Breast epithelium (tissue), 4 donors: ENCODE results near the gene SMPX. TPM values are rescaled to one million over a fixed set of nuclear protein-coding genes. Genes with fewer than 3 reads are reported as not detected.

ENCODE experiments used
- DNase-seq, 2 donors: peaks; one replicate each; pipeline ENCODE4 v3.0.0-alpha.2; 2019; ENCODE audit warnings: low spot score in 2 of 2
- H3K27ac ChIP-seq, 2 donors: fragments of 200-600 bp; sonication (generic) in 1 of 2; one replicate each; pipeline ENCODE4 v1.5.1; 2016 to 2019; ENCODE audit warnings: mild to moderate bottlenecking in 1 of 2
- H3K27me3 ChIP-seq, 2 donors: fragments of 200-600 bp; sonication (generic) in 1 of 2; one replicate each; pipeline versions ENCODE4 v1.5.1 to v1.6.0; 2017 to 2019; ENCODE audit warnings: control low read depth in 1 of 2, mild to moderate bottlenecking in 1 of 2
- H3K36me3 ChIP-seq: fragments of 200-600 bp; one replicate; pipeline ENCODE4 v1.5.1; 2019
- H3K4me1 ChIP-seq, 2 donors: fragments of 200-600 bp; sonication (generic); one replicate each; pipeline ENCODE4 v1.5.1; 2016 to 2019; ENCODE audit warnings: control low read depth in 1 of 2
- H3K4me3 ChIP-seq, 3 donors: fragments of 200-600 bp; sonication (generic); 1 replicate in 2 of 3; 2 replicates in 1 of 3; pipeline ENCODE4 v1.5.1; 2016 to 2019; ENCODE audit warnings: mild to moderate bottlenecking in 3 of 3, moderate library complexity in 2 of 3
- H3K9me3 ChIP-seq, 2 donors: fragments of 200-600 bp; sonication (generic) in 1 of 2; one replicate each; pipeline ENCODE4 v1.5.1; 2016 to 2019; ENCODE audit warnings: control low read depth in 1 of 2
- POLR2A ChIP-seq: fragments of 450-650 bp; IDR thresholded peaks from one replicate; pipeline ENCODE4 v1.6.1; 2016; ENCODE audit warnings: antibody characterized with exemption, mild to moderate bottlenecking, moderate library complexity
- POLR2AphosphoS5 ChIP-seq, 3 donors: sonication (generic); formaldehyde crosslinking; IDR thresholded peaks; one replicate each; pipeline ENCODE4 v1.6.1; 2017; ENCODE audit warnings: antibody characterized with exemption in 3 of 3
- intact Hi-C: fragments of 100-400 bp; cut with DNase I; formaldehyde crosslinking; loops from one replicate; pipeline ENCODE4 v1.15.1; 2023; ENCODE audit warnings: low total_unique reads
- total RNA-seq, 3 donors: library from RNA; depleted of rRNA; stranded (reverse); fragments of >200 nt; gene quantifications; one replicate each; pipeline ENCODE4 v1.1.0, GENCODE V29; 2016
- TF ChIP-seq, protein P1 (sequence below), 3 donors: fragments of 450-650 bp; IDR thresholded peaks; one replicate each; pipeline ENCODE4 v1.5.1; 2016 to 2017; ENCODE audit warnings: antibody characterized with exemption in 3 of 3, mild to moderate bottlenecking in 3 of 3, moderate library complexity in 3 of 3

SMPX gene
- total RNA-seq, 3 donors from 2014 or later: 1.0 TPM; not detected in 2

DNA sequence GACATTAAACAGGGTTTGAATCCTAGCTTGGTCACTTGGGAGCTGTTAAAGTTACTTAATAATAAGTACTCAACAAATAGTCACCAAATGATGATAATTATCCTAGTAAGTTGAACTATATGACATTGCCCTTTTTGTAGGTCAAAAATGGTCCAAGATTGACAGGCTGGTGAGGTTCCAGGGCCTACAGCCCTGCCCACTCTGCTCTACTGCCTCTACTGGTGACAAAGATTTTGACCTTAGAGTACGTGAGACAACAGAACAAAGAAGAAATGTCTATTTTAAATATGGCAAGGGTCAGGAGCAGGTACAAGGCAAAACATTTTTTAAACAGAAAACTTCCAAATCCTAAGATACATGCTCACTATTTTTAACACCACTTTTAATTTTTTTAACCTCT lies 572 bp upstream of the SMPX start:
- Histone ChIP-seq H3K27ac (no peak overlapping the region), H3K27me3 (peaks cover 0 to 38% of the 10 kb centered on the region in 2 donors), H3K4me3 (no peak overlapping the region), H3K36me3 (no peaks in the 10 kb centered on the region), H3K4me1 (no peaks in the 10 kb centered on the region), H3K9me3 (no peaks in the 10 kb centered on the region)
- intact Hi-C loops: no loop called here
- TF ChIP-seq POLR2AphosphoS5 (IDR thresholded peaks at IDR 0.05): no peak
- TF ChIP-seq, protein P1, sequence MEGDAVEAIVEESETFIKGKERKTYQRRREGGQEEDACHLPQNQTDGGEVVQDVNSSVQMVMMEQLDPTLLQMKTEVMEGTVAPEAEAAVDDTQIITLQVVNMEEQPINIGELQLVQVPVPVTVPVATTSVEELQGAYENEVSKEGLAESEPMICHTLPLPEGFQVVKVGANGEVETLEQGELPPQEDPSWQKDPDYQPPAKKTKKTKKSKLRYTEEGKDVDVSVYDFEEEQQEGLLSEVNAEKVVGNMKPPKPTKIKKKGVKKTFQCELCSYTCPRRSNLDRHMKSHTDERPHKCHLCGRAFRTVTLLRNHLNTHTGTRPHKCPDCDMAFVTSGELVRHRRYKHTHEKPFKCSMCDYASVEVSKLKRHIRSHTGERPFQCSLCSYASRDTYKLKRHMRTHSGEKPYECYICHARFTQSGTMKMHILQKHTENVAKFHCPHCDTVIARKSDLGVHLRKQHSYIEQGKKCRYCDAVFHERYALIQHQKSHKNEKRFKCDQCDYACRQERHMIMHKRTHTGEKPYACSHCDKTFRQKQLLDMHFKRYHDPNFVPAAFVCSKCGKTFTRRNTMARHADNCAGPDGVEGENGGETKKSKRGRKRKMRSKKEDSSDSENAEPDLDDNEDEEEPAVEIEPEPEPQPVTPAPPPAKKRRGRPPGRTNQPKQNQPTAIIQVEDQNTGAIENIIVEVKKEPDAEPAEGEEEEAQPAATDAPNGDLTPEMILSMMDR (IDR thresholded peaks at IDR 0.05): no peak
- no peak for TF ChIP-seq POLR2A
- no peak for DNase-seq

DNA sequence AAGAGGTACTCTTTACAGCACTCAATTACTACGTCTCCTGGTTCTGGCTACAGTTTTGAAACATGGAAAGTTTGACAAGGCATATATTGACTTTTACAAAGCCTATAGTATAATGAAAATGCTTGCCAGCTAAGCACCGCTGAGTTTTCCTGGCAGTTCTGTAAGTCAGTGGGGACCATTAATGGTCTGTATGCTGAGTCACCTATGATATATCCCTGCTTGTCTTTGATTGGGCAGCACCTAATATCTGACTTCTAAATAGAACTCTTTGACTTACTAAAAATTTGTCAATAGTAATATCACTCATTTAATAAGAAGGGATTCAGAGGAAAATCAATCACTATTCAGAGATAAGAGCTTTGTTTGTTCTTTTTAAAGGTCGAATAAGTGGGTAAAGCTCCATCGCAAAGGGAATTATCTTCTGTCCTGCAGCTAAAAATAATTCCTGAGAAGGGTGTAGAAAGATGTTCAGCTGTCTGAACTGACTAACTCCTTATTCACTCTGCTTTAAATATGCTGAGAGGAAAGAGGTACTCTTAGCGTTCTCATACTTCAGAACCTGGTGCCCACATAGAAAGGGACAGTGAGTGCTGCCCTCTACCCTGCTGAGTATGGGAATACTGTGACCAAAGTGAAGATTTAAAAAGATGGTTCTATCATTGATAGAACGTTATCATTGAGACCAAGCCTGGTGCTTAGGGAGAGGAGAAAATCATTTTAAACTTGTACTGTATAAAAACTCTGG lies 959 bp downstream of the SMPX start:
- H3K9me3 ChIP-seq: no peaks in the 10 kb centered on the region
- no peak overlapping the region for H3K27ac ChIP-seq
- H3K36me3 ChIP-seq: no peaks in the 10 kb centered on the region
- H3K27me3 ChIP-seq: peaks cover 0 to 39% of the 10 kb centered on the region in 2 donors
- H3K4me1 ChIP-seq: no peaks in the 10 kb centered on the region
- intact Hi-C loops: no loop called here
- no peak for DNase-seq
- TF ChIP-seq POLR2A (no peak), POLR2AphosphoS5 (IDR thresholded peaks at IDR 0.05) (no peak)
- TF ChIP-seq, protein P1 (IDR thresholded peaks at IDR 0.05): no peak
- no peak overlapping the region for H3K4me3 ChIP-seq

DNA sequence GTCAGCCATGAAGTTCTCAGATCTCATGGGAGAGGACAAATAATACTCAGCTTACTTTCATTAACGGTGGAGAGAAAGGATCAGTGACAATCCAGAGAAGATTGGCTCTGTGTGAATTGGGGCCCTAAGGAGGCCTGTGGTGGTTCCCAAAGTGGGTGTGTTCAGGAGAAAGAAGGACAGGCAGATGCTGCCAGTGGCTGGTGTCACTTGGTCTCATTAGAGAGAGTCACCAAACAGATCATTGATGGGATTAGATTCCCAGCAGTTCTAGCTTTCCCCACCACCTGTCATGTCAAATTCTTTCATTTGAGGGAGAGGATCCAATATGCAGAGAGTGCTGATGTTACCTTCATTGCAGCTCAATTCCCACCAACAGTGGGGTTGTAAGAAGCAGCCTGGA lies 8.0 kb downstream of the SMPX start:
- H3K4me1 ChIP-seq: no peaks in the 10 kb centered on the region
- peaks cover 0 to 33% of the 10 kb centered on the region in 2 donors for H3K27me3 ChIP-seq
- intact Hi-C loops: no loop called here
- no peaks in the 10 kb centered on the region for H3K9me3 ChIP-seq
- no peaks in the 10 kb centered on the region for H3K36me3 ChIP-seq
- H3K27ac ChIP-seq: no peak overlapping the region
- H3K4me3 ChIP-seq: no peak overlapping the region
- TF ChIP-seq, protein P1 (IDR thresholded peaks at IDR 0.05): no peak
- TF ChIP-seq POLR2AphosphoS5 (IDR thresholded peaks at IDR 0.05) (no peak), POLR2A (no peak)
- DNase-seq: no peak

DNA sequence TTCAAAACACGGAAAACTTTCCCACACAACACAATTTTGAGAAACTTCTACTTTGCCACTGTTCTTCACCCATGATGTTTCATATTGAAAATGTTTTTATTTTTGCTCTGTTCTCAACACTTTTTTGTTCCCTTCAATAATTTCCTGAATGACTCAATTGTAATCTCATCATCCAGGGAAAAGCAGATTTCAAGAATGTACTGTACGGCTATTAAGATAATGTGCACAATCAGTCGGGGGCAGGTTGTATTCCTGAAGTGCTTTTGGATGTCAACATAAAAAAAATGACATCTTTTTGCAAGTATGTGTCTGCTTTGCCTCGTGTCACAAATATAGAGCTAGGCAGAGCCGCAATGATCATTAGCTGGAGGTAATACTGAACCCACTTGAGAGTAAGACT lies 9.7 kb downstream of the SMPX start:
- TF ChIP-seq POLR2A: no peak
- TF ChIP-seq POLR2AphosphoS5 (IDR thresholded peaks at IDR 0.05): no peak
- TF ChIP-seq, protein P1 (IDR thresholded peaks at IDR 0.05): no peak
- intact Hi-C loops: no loop called here
- Histone ChIP-seq H3K4me3 (no peak overlapping the region), H3K4me1 (no peaks in the 10 kb centered on the region), H3K27ac (no peak overlapping the region), H3K9me3 (no peaks in the 10 kb centered on the region), H3K36me3 (no peaks in the 10 kb centered on the region), H3K27me3 (peaks cover 0 to 42% of the 10 kb centered on the region in 2 donors)
- DNase-seq: no peak

DNA sequence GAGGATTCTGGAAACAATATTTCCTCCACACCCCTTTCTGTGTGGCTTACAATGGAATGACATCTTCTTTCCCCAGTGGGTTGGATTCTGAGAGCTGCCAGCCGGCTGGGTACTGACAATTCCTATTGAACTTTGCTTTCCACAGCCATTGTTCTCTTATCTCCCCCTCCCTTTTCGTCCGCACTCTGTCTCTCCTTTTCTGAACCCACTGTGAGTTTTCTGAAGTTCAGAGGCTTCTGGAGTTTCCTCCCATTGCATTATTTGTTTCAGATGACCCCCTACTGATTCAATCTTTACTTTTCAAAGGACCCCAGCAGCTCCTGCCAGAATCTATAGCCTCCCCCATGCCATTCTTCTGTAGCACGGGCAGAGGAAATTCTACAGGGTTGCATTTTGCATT lies 10.4 kb downstream of the SMPX start:
- intact Hi-C loops: no loop called here

More for the DNA sequence above, 10.4 kb downstream of the SMPX start:
- no peaks in the 10 kb centered on the region for H3K36me3 ChIP-seq
- TF ChIP-seq POLR2AphosphoS5 (IDR thresholded peaks at IDR 0.05) (no peak), POLR2A (no peak)
- TF ChIP-seq, protein P1 (IDR thresholded peaks at IDR 0.05): no peak
- no peak overlapping the region for H3K27ac ChIP-seq
- no peaks in the 10 kb centered on the region for H3K9me3 ChIP-seq
- DNase-seq: no peak
- H3K4me3 ChIP-seq: no peak overlapping the region
- H3K4me1 ChIP-seq: no peaks in the 10 kb centered on the region
- peaks cover 0 to 39% of the 10 kb centered on the region in 2 donors for H3K27me3 ChIP-seq
